ENCODE data around the gene SORBS2. TPM values are rescaled to one million over a fixed set of nuclear protein-coding genes. Genes with fewer than 3 reads are reported as not detected.

The SORBS2 gene
- total RNA-seq, 1 experiment from 2014 or later, result 9.7 TPM

DNA sequence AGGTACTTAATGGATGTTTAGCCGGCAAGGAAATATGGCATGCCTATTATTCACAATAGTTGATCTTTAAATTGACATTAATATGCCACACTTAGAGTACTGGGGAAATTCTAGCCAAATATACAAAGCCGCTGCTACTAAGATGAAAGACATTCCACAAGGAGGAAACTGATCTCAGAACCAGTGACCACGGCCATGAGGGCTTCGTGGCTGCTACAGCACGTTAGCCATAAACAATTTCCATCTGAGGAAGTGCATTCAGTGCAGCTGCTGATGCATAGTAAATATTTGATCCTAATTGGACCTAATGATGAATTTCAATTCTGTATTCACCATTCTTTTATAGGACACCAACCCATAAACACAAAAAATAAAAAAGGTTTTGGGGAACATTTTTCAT lies 59.1 kb downstream of the SORBS2 start:
- Histone ChIP-seq H3K23me2 (ENCODE audit: insufficient read length, low read depth, low read length, poor library complexity, severe bottlenecking) (no peaks in the 10 kb centered on the region), H4K91ac (ENCODE audit: insufficient read length, low read depth, low read length) (no peak overlapping the region), H2BK15ac (ENCODE audit: low read depth, low read length) (no peak overlapping the region), H3K27me3 (ENCODE audit: insufficient read depth, low read length) (no peaks in the 10 kb centered on the region), H2BK12ac (ENCODE audit: insufficient read length, low read depth, low read length) (no peak overlapping the region), H3K9ac (ENCODE audit: extremely low read depth, insufficient read length, low read length) (no peak overlapping the region), H4K20me1 (ENCODE audit: control insufficient read depth, insufficient read depth, insufficient read length) (no peaks in the 10 kb centered on the region), H3K9me3 (ENCODE audit: control insufficient read depth, low read depth, low read length) (no peaks in the 10 kb centered on the region), H3K23ac (ENCODE audit: insufficient read length, low read depth, low read length) (no peak overlapping the region), H3K4ac (ENCODE audit: low read depth, low read length) (no peak overlapping the region), H3K79me1 (ENCODE audit: insufficient read depth, low read depth, low read length, poor library complexity, severe bottlenecking) (no peaks in the 10 kb centered on the region), H3K4me2 (ENCODE audit: insufficient read depth, insufficient read length, low read length) (no peak overlapping the region), H2AK5ac (ENCODE audit: insufficient read length, low read length) (no peak overlapping the region), H3K18ac (ENCODE audit: insufficient read length, low read depth, low read length) (no peak overlapping the region), H2AFZ (ENCODE audit: low read length) (no peak overlapping the region), H3T11ph (ENCODE audit: low read length) (no peak overlapping the region), H2BK5ac (ENCODE audit: insufficient read length, low read length) (no peak overlapping the region), H3K56ac (ENCODE audit: insufficient read length, low read depth, low read length) (no peak overlapping the region), H4K8ac (replicated peaks; ENCODE audit: insufficient read length, low read depth, low read length) (no peak overlapping the region), H3K14ac (ENCODE audit: insufficient read depth, low read length) (no peak overlapping the region), H3K4me1 (ENCODE audit: insufficient read depth, low read length) (peaks cover 4% of the 10 kb centered on the region; the same call in 1 of the 2 replicates), H3K79me2 (ENCODE audit: insufficient read depth, low read length) (peaks cover 1% of the 10 kb centered on the region; the same call in 1 of the 2 replicates), H2BK120ac (ENCODE audit: low read depth, low read length, poor library complexity, severe bottlenecking) (no peak overlapping the region), H4K5ac (ENCODE audit: insufficient read length, low read depth, low read length) (no peak overlapping the region), H2BK20ac (ENCODE audit: low read depth, low read length, poor library complexity, severe bottlenecking) (no peak overlapping the region), H3K27ac (ENCODE audit: insufficient read length, low read depth, low read length) (no peak overlapping the region)
- Mint-ChIP-seq H3K27me3 (ENCODE audit: low read depth) (no peaks in the 10 kb centered on the region), H3K9me3 (peaks cover 0 to 2% of the 10 kb centered on the region in 2 experiments; a peak in 1 of 5 replicates), H3K4me1 (peaks cover 0 to 22% of the 10 kb centered on the region in 2 experiments; a peak in 3 of 4 replicates), H3K36me3 (ENCODE audit: insufficient read depth in 1 of 3, low read depth in 3 of 3) (peaks cover 0 to 20% (median 6%) of the 10 kb centered on the region in 3 experiments; a peak in 4 of 7 replicates), H3K4me3 (no peak overlapping the region), H3K27ac (no peak overlapping the region)
- TF ChIP-seq, protein P1, sequence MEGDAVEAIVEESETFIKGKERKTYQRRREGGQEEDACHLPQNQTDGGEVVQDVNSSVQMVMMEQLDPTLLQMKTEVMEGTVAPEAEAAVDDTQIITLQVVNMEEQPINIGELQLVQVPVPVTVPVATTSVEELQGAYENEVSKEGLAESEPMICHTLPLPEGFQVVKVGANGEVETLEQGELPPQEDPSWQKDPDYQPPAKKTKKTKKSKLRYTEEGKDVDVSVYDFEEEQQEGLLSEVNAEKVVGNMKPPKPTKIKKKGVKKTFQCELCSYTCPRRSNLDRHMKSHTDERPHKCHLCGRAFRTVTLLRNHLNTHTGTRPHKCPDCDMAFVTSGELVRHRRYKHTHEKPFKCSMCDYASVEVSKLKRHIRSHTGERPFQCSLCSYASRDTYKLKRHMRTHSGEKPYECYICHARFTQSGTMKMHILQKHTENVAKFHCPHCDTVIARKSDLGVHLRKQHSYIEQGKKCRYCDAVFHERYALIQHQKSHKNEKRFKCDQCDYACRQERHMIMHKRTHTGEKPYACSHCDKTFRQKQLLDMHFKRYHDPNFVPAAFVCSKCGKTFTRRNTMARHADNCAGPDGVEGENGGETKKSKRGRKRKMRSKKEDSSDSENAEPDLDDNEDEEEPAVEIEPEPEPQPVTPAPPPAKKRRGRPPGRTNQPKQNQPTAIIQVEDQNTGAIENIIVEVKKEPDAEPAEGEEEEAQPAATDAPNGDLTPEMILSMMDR (conservative IDR thresholded peaks at IDR 0.05), result no peak
- no peak for DNase-seq
- WGBS (ENCODE audit: extremely low coverage, insufficient read length, low lambda C conversion rate), result no CpG with 5 or more reads among the region's 5 CpGs
